CD4-positive, alpha-beta T cell treated with Interleukin-12 subunit alpha and Interleukin-12 subunit beta, for 1 hour (primary cell): ENCODE results near the gene TSC1.
"Not testable (repeated sequence)": the region's sequence is repeated elsewhere in the genome, so short reads cannot be mapped to it uniquely, and the experiment has no call there.

Experiments
- DNase-seq: peaks from one replicate; pipeline ENCODE4 v3.0.0-alpha.2; 2020

The TSC1 gene

DNA sequence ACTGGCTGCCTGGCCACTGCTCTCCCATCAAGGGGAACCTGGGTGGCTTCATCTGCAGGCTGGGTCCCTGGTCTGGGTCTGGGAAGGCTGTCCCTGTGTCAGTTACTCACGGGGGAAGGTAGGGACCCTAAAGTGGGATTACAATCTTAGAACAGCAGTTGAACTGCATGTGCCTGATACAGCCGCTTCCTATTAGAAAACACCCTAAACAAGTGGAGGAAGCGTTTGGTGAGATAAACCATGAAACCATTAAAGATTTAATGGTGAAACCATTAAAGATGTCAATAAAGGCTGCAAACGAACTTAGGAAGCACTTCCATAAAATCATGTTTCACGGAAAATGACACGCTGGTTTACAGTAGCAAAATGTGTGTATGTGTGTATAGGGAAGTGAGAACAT lies 31.5 kb upstream of the TSC1 start:
- DNase-seq: no peak

DNA sequence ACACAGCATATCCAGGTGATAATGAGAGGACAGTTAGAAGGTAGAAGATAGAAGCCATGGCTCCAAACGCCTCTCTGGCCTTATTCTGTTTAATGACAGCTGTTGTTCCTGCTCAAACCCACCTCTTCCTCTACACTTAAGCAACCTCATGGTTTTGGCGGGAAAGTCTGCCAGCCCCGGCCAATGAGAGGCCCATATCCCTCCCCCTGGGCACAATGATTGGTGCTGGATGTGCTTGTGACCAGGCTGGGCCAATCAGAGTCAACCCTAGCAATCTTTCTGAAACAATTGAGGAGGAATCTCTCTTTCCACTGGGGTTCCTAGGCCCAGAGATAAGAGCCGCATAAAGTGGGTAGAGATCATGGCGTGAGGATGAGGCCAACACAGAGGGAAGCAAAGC lies 29.3 kb upstream of the TSC1 start:
- no peak for DNase-seq

DNA sequence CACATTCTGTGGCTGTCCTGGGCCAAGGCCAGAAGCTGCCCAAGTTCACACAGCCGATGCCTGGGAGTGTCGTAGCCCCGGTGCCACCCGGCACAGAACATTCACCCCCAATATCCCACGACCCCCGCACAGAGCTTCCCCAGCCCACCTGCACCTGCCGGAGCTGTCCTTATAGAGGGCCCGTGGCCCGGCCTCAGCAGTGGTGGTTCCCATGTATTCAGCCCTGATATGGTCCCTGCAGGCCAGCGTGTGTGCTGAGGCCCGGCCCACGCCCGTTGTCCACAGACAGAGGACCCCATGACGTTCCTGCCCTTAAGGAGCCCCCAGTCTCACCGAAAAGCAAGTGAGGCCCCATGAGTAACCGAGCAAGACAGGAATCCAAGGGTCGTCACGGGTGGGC lies 28.8 kb upstream of the TSC1 start:
- DNase-seq: no peak

DNA sequence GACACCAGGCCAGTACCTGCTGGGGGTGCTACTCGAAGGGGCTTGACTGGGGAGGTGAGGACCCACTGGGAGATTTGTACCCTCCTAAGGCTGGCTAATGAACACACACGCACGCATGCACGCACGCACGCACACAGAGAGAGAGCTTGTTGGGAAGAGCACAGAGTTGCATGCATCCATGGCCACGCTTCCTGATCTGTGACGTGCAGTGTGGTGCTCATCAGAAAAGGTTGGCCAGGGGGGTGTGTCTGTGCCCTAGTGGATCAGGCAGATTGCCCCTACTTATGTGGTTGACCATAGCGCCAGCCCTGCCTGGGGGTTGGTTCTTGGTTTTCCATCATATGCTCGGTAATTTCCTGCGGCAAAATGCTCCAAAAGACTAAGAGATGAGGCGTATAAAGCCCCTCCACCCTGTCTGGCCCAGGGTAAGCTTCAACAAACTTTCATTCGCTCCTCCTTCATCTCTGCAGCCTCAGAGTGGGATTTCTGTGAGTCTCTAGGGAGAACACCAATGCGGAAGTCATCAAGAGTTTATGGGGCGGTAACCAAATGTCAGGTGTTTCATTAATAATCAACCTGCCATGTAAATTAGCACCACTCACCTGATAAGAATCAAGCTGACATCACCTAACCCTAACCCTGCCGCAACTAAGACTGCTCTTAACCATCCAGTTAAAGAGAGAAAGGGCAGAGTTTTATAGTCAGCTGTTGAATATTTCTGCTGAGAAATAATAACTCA lies 26.1 kb upstream of the TSC1 start:
- no peak for DNase-seq

DNA sequence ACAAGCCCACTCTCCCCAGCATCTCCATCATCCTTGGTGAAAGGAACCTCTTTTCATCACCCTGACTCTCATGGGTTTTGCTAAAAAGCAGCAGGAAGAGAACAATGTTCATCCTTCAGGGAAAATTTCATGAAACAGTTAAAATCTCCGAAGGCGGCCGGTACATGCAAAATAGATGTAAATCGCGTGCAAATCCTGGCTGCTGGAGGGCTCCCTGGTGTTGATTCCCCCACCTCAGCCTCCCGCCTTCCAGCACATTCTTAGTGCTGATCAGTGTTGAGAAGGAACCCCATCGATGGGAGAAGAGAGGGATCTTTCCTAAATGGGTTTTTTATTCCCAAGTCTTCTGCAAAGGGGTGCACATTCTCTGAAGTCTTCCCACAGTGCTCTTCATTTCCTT lies 25.4 kb upstream of the TSC1 start:
- no peak for DNase-seq

DNA sequence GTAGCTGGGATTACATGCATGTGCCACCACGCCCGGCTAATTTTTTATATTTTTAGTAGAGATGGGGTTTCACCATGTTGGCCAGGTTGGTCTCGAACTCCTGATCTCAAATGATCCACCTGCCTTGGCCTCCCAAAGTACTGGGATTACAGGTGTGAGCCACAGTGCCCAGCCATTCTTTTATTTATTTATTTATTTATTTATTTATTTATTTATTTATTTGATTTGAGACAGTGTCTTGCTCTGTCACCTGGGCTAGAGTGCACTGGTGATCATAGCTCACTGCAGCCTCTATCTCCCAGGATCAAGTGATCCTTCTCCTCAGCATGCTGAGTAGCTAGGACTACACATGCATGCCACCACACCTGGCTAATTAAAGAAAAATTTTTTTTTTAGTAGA lies 23.5 kb upstream of the TSC1 start:
- not testable (repeated sequence) for DNase-seq

DNA sequence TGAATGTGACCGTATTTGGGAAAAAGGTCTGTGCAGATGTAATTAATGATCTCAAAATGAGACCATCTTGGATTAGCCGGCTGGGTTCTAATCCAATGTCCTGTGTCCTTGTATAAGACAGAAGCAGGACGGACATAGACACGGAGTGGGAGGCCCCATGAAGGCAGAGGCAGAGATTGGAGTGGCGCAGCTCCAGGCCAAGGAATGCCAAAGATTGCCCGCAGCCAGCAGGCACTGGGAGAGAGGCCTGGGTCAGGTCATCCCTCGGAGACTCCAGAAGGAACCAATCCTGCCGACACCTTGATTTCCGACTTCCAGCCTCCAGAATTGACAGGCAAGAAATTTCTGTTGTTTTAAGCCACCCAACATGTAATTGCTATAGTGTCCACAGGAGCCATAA lies 21.1 kb upstream of the TSC1 start:
- DNase-seq: no peak

DNA sequence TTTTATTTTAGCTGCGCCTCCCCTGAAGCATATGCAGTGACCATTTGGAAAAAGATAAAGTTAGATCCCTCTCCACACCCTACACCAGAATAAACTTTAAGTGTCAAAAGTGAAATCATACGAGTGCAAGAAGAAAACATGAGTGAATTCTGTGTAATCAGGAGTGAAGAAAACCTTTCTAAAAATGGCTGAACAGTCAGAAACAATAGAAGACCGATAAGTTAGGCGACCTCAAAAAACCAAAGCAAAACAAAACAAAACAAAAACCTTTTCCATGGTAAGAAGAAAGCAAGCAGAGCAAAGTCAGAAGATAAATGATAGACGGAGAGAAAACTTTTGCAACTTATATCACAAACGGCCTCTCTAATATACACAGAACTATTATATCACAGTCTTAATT lies 16.6 kb upstream of the TSC1 start:
- DNase-seq: no peak

DNA sequence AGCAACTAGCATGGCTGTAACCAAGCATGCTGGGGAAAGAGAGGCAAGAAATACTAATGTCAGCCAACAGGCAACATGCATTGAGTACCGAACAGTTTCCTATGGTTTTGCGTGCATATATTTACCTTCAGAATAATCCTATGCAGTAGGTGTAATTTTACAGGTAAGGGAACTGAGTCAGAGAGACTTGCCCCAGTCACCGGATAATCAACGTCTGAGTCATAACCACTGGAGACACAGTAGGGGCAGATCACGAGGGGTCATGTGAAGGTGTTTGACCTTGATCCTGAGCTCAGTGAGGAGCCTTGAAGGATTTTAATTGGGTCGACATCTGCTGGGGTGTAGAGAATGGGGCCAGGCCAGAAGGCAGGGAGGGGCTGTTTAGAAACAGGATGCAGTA lies 13.4 kb upstream of the TSC1 start:
- no peak for DNase-seq

DNA sequence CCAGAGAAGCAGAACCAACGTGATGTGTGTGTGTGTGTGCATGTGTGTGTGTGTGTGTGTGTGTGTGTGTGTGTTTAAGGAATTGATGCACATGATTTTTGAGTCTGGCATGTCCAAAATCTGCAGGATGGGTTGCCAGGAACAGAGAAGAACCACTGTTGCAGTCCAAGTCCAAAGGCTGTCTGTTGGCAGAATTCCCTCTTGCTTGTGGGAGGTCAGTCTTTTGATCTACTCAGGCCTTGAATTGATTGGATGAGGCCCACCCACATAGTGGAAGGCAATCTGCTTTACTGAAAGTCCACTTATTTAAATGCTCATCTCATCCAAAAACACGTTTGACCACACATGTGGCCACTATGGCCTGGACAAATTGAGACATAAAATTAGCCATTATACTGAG lies 11.4 kb upstream of the TSC1 start:
- no peak for DNase-seq

DNA sequence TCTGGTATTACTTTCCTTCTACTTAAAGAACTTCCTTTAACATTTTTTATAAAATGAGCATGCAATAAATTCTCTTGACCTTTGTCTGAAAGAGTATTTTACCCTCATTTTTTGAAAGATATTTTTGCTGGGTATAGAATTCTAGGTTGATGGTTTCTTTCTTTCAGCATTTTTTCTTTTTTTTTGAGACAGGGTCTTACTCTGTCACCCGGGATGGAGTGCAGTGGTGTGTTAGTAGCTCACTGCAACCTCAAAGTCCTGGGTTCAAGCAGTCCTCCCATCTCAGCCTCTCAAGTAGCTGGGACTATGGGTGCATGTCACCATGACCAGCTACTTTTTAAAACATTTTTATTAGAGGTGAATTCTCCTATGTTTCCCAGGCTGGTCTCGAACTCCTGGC lies 10.7 kb upstream of the TSC1 start:
- no peak for DNase-seq

DNA sequence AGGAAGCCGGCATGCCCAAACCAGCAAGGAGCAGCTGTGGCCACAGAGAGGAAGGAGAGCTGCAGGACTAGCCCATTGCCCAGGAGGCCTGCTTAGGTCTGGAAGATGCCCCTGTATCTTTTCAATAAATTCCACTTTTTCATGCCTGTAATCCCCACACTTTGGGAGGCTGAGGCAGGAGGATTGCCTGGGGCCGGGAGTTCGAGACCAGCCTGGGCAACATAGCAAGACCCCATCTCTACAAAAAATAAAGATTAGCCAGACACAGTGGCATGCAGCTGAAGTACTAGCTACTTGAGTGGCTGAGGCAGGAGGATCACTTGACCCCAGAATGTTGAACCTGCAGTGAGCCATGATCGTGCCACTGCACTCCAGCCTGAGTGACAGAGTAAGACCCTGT lies 5.3 kb upstream of the TSC1 start:
- DNase-seq: no peak

DNA sequence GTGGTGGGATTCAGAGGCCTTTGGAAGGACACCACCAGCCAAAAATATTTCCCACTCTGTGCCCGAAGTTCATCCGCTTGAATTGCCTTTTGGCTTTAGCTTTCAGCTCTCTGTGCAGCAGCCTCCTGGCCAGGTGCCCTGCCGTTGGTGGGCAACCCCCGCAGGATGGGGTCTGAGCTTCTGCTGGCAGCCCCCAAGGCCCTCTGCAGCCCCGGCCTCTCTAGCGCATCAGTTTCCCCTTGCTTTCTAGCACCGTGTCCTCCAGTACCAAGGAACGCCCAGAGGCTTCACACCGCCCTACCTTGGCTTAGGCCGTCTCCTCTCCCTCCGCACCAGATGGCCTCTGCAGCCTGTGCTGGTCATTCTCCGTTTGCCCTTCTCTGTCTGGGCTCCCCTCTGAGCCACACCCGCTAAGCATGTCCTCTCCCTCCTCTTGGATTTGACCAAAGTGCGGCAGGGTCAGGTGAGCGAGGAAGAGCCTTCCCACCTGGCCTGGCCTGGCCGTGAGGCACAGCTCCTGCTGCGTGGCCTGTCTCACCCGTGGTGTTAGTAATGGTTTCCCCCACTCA lies 4.2 kb upstream of the TSC1 start:
- DNase-seq: no peak

DNA sequence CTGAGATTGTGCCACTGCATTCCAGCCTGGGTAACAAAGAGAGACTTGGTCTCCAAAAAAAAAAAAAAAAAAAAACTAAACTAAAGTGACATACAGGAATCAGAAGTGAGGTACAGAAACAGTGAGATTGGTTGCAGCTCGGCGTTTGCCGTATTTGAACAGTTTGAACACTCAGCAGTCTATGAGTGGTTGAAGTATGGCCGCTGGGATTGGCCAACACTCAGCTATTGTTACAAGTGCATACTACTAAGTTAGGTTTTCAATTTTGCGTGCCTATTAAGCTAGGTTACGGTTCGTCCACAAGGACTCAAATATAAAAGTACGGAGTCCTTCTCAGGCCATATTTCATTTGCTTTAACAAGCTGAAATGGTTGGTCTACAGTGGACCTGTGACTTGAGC lies 3.3 kb upstream of the TSC1 start:
- no peak for DNase-seq

DNA sequence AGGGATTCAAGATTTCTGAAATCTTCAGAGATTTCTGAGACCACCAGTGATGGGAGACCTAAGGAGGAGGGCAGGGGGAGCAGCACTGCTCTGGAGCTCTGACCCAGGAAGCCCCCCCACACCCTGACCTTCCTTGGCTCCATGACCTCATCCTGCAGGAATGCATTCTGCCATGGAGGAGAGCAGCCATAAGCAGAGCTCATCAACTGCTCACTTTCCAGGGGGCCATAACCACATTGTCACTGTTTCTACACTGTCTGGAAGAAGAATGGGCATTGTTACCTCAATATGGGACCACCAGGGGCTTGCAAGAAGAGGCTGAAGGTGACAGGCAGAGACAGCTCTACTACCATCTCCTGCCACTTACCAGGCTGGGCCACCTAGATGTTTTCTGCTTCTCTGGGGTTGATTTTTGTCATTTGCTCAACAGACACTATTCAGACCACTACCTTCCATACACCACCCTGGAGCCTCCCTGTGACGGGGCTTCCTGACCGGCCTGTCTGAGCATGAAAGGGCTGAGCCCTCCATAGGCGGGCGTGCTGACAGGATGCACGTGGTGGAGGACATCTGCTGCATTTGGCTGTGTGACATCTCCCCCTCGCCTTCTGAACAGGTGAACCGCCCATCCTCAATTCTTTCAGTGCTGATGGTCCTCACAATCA lies 2.3 kb upstream of the TSC1 start:
- no peak for DNase-seq

DNA sequence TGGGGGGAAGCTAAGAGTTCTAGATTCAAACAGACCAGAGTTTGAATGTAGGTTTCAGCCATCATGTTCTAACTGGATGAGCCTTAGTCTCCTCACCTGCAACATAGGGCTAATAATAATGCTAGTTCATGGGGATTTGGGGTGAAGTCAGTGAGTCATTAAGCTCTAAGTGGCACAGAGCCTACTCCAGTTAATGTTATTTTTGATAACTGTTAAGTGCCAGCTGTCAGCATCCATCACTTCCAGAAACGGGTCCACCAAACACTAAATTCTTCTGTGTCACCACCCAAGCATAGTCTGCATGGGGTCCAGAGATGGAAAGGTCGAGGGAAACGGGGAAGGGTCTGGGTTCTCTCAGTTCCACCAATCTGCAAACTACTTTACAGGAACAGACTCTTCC lies 1.8 kb upstream of the TSC1 start:
- no peak for DNase-seq

DNA sequence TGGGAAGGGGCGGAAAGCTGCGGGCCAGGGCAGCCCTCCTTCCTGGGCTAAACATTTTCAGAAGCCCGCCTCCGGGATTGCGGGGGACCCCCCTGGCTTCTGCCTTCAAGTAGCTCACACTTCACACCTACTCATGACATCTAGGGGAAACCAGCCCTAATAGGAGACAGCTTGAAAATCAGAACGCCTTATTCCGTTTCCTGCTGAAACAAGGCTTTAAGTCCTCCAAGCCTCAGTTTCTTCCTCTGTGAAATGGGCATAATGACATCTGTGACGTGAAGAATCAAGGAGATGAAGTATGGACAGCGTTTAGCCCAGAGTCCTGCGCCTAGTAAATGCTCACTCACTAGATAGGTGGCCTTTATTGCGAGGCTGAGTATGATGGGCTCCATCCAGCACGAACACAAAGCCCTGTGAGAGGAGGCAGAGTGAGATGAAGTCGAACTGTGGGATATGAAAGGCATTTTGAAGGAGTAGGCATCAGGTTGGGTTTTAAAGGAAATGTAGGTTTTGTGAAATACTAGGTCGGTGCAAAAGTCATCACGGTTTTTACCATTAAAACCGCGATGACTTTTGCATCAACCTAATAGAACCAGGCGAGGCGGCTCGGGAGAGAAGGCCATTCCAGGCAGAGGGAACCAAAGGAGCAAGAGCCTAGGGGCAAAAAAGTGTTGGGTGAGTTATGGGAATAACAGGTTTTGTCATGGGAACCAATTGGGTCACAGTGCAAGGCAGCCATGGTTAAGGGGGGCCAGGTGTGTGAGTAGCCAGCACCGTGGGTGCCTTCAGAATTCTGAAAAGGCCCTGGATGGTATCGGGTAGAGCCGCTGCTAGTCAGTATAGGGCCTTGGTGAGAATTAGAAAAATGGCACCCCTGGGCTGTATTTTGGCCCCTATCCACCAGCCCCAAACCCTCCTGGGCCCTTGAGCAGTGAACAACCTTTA lies 1.0 kb upstream of the TSC1 start:
- no peak for DNase-seq

DNA sequence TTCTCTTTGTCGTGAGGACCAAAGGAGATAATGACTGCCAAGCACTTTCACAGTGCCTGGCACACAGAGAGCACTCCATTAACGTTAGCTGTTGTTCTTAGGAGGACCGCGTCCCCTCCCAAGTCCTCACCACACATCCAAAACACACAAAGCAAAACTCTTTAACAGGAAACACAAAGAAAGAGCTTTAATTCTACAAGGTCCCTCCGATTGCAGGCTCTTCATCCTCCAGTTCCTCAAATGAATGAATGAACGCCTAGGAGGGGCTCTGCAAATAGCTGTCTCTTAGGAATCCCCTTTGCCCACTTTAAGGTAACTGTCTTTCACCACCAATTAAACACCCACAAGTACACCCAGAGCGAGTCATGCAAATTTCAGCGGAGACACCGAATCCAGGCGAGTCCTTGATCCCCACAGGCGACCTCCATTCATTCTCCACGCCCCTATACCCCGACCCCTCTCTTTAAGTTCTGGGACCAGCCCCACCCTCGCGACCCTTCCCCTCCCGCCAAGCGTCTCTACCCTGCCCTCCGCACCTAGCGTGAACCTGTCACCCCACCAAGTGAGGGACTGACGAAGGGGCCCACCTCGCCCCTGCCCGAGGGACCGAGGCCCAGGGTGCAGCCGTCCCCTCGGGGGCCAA lies 644 bp downstream of the TSC1 start:
- no peak for DNase-seq

DNA sequence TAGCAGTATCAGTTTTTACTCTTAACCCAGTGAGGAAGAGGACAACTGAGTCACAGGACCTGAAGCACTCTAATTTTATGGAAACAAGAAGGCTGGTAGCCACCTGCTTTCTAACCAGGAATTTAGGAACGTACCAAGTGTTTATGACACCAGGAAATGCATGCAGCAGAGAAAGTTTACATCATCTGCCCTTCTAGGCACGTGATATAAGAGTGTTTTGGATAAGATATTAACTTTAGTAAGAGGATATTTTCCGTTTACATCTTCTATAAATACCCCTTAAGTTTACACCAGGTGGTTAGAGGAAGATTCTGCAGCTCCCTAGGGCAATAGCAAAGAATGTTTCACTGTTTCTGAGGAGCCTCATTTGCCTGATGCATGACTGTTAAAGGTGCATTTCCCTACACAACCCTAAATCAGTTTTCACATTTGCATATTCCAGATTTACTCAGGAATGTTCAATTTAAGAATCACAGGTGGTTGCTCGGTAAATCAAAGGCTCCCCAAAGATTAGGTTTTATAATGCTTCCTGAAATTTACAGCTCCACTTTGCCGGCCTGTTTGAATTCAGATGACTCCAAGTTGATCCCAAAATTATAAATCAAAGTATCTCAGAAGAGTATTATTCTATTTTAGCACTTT lies 1.8 kb downstream of the TSC1 start:
- DNase-seq: no peak

DNA sequence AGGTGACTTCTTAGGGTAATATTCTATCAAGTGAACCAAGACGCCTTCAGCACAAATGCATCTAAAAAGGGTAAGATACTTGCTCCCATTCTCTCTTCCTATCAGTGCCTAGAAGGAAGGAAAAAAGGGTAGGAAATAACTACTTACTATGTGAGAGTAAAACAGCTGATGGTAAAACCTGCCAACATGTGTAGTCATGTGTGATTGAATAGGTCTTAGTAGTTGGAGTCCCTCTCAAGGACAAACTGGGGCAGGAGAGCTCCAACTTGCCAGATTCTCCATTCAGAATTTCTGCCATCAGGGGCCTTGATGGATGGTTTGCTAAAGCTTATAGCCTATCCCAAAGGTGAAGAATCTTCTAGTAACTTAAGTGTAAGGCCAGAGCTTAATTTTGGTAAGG lies 5.2 kb downstream of the TSC1 start:
- no peak for DNase-seq

DNA sequence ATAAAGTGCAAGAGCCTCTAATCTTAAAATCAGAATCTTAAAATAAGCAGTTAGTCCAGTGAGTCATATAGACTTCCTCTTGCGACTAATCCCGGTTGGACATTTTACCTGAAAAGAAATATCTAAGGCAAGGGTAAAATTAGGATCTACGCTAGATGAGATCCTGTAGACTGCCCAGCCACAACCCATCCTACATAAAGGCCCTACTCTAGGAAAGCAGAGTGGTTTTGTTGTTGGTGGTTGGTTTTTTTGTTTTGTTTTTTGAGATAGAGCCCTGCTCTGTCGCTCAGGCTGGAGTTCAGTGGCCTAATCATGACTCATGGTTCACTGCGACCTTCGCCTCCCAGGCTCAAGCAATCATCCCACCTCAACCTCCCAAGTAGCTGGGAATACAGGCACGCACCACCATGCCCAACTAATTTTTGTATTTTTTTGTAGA lies 6.9 kb downstream of the TSC1 start:
- no peak for DNase-seq

DNA sequence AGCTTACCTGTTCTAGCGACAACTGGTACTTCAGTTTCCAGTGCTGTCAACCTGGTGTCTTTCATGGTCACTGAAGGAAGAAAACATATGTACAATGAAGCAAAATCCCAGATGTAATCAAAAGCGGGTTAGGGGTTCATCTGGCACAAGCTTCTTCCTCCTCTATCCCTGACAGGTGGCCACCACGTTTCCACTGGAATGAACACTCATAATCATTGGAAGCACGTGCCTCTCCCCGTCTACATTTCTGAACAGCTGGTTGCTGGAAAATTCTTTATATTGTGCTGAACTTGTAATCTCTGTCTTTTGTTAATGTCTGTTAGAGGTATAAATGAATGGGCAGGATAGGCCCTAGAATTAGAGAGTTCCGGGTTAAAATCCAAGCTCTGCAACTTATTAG lies 9.4 kb downstream of the TSC1 start:
- DNase-seq: no peak
